SKM-1 treated with dmso at 0.1 percent for 144 hours (cell line): ENCODE results near the gene ROGDI.

Experiments
- DNase-seq: peaks from one replicate; lab custom pipeline; 2025; ENCODE audit not compliant: unreplicated experiment; lab: John Stamatoyannopoulos, UW

Gene ROGDI

GRCh38 chr16:4814046-4814445 lies 11.6 kb upstream of the ROGDI start:
- DNase-seq: no peak

- no peak for DNase-seq
Measured at GRCh38 chr16:4813251-4814003, 11.0 kb upstream of the ROGDI start.

GRCh38 chr16:4811773-4812172 lies 9.3 kb upstream of the ROGDI start:
- no peak for DNase-seq

- no peak for DNase-seq
Measured at GRCh38 chr16:4811242-4811641, 8.8 kb upstream of the ROGDI start.

DNA sequence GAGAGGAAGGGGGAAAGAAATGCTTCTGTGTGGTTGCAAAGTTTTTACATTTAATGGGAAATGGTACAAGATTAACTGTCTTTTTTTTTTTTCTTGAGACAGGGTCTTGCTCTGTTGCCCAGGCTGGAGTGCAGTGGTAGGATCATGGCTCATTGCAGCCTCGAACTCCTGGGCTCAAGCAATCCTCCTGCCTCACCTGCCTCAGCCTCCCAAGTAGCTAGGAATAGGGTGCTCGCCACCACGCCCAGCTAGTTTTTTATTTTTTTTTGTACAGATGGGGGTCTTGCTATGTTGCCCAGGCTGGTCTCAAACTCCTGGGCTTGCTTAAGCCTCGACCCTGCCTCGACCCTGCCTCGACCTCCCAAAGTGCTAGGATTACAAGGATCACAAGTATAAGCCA lies 3.8 kb upstream of the ROGDI start:
- no peak for DNase-seq

- no peak for DNase-seq
Measured at GRCh38 chr16:4805231-4805630, 2.8 kb upstream of the ROGDI start.

GRCh38 chr16:4803898-4804762 lies 1.7 kb upstream of the ROGDI start:
- no peak for DNase-seq

DNA sequence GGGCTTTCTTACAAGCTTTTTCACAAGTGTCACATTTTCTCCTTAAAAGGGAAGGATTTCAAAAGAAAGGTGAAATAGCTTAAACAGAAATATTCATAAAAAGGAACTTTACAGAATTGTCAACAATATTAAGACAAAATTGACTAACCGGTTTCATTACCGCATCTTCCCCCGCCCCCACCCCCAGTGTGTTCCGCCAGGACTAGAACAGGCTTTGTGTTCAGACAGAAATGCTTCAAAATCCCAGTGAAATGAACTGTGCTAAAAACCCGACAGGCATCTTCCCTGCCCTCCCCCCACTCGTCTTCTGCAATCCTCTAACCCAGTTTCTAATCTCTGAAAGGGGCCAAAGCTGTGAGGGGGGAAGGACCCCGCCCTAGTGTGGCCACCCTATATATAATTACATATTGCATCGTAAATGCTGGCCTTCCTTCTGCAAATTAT lies 990 bp upstream of the ROGDI start:
- no peak for DNase-seq

- DNase-seq: peak; percentile 90
Measured at GRCh38 chr16:4802659-4803287, 340 bp upstream of the ROGDI start.

DNA sequence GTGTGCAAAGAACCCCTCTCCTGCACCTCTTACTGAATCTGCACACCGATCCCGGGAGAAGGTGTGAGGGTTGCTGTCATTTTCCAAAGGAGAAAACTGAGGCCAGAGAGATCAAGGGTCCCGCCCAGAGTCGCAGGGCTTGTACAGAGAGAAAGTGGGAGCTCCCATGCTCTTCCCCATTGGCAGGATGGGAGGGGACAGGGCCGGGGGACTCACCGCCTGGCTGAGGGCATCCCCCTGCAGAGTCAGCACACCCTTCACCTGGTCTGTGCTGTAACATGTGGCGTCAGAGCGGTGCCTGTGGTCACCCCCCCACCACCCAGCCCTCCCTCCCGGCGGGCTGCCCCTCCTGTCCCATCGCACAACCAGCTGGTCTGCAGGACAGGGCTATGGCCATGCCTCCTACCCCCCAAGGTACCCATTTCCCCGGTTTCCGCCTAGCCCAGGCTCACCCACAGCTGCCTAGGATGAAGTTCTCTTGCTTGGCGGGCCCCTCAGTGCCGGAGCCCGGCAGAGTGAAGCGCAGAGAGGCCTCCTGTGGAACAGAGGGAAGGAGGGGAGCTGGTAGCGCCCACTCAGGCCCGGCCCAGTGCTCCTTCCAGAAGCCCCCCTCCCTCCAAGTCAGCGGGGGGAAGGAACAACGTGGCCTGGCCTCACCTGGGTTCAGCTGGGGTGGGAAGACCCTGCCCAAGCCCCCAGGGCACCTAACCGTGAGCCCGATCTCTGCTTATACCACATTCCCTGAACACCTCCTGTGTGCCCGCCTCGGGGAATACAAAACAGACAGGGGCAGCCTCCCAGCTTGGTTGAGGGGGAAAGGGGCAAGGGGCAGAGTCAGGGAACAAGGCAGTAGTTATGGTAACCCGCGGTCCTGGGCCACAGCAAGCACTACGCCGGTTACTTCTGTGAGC lies 1.1 kb downstream of the ROGDI start:
- DNase-seq: no peak

GRCh38 chr16:4800290-4801041 lies 2.0 kb downstream of the ROGDI start:
- peak; percentile 81 for DNase-seq

- DNase-seq: no peak
Measured at GRCh38 chr16:4799171-4799855, 3.1 kb downstream of the ROGDI start.

DNA sequence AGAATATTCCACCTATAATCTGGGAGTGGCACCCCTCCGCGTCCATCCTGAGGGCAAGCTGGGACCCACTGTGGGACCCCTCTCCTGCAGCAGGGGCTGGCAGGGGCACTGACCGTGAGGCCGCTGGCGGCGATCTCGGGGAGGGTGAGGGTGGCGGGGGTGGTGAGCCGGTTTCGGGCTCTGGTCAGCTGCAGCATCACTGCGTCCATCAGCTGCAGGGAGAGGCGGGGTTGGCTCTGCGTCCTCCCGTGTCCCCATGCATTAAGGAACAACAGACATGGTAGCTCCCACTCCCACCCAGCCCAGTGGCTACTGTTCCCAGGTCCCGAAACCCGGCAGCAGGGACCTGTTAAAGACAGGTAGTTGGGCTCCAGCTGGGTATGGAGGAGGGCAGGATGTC lies 4.0 kb downstream of the ROGDI start:
- no peak for DNase-seq

GRCh38 chr16:4797805-4798252 lies 4.6 kb downstream of the ROGDI start:
- DNase-seq: no peak

- no peak for DNase-seq
Measured at GRCh38 chr16:4796982-4797804, 5.2 kb downstream of the ROGDI start.

DNA sequence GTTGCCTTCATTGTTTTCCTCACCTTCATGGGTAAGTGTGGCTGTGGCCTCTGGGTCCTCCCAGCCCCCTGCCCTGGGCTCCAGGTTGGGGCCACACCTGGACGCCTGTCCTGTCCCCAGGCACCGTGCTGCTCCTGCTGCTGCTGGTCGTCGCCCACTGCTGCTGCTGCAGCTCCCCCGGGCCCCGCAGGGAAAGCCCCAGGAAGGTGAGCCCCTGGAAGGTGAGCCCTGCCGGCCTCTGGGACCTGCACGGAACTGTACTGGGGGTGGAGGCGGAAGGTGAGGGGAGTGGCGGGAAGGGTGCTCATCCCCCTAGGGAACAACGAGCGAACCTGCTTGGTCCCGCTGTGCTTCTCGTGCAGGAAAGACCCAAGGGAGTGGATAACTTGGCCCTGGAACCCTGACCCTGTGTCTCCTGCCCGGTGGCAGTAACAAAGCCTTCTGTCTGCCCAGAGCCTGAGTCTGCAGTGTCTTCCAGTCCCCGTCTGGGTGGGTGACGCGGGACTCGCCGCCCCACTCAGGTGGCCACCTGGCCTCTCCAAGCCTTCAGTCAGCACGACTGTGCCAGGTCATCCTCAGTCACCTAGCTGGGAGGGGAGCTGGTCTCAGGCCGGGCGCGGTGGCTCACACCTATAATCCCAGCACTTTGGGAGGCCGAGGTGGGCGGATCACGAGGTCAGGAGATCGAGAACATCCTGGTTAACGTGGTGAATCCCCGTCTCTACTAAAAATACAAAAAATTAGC lies 6.4 kb downstream of the ROGDI start:
- no peak for DNase-seq

DNA sequence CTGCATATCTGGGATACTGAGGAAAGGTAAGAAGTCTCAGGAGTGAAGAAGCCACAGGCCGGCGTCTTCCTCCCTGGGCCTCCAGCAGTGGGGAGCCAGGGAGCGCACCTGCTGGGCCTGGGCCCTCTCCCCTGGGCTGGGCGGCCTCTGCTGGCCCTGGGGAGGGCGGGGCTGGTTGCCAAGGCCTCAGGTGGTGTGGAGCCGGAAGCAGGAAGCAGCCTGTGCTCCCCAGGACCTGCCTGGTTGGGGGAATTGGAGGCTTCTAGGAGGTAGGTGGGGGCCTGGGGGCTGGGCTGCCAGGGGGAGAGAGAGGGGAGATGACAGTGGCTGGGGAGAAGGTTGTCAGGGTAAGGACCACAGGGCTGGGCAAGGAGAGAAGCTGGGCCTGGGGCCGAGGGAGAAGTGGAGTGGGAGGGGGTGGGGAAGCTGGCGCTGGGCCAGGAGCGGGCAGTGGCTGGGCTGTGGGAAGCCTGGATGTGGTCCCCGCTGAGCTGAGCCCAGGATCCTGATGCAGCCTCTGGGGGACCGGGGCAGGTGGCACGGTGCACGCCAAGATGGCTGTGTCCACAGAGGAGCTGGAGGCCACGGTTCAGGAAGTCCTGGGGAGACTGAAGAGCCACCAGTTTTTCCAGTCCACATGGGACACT lies 7.1 kb downstream of the ROGDI start, which contains the start of gene SMIM22:
Gene SMIM22 (plus strand): TSS at position 189 of the 647 bp plus-strand sequence. CDS start 366 bp downstream, at position 555.
- DNase-seq: no peak
